GM12878 (cell line): ENCODE results near the gene C2orf92. TPM values are rescaled to one million over a fixed set of nuclear protein-coding genes. Genes with fewer than 3 reads are reported as not detected.

ENCODE experiments used
- ATAC-seq: fragments of 200-7000 bp; cut with Tn5 transposase; 3 replicates; pipeline ENCODE4 v1.9.1; 2020; ENCODE audit warnings: mild to moderate bottlenecking, moderate library complexity
- BruUV-seq: library from RNA; stranded (reverse); fragments of 400-500 nt; replicated peaks from 2 replicates; lab custom pipeline; 2021; lab: Mats Ljungman, UMichigan
- CTCF ChIA-PET: fragments of 300-600 bp; sonication (Branson Sonifier 250); formaldehyde crosslinking; extraction: SDS; loops from one replicate; lab custom pipeline; 2021; ENCODE audit warnings: inconsistent platforms; lab: Yijun Ruan, JAX
- POLR2A ChIA-PET: fragments of 350-600 bp; formaldehyde crosslinking; extraction: SDS; loops from one replicate; lab custom pipeline; 2021; ENCODE audit warnings: inconsistent platforms; lab: Charles Lee
- RAD21 ChIA-PET: fragments of 300-600 bp; sonication (Branson Sonifier 250); formaldehyde crosslinking; loops from one replicate; lab custom pipeline; 2023; ENCODE audit warnings: antibody characterized with exemption; ENCODE audit not compliant: unreplicated experiment; lab: Charles Lee
- SMC1A ChIA-PET: fragments of 300-600 bp; sonication (Branson Sonifier 250); formaldehyde crosslinking; loops from one replicate; lab custom pipeline; 2023; ENCODE audit not compliant: unreplicated experiment, uncharacterized antibody; lab: Charles Lee
- DNase-seq: peaks from one replicate; pipeline ENCODE4 v3.0.0-alpha.2; 2011; ENCODE audit warnings: low read depth, low spot score
- FAIRE-seq: peaks from 3 replicates; lab custom pipeline; 2011; peaks lifted over from hg19 to GRCh38; lab: Jason Lieb, UNC
- H2AFZ ChIP-seq: 2 replicates; pipeline ENCODE4 v1.6.0; 2011; ENCODE audit warnings: low read depth, low read length, control low read depth; ENCODE audit not compliant: control insufficient read depth
- H3K27ac ChIP-seq: 2 replicates; pipeline ENCODE4 v1.5.1; 2011; ENCODE audit warnings: control low read depth; ENCODE audit not compliant: control insufficient read depth, insufficient read depth
- H3K27me3 ChIP-seq, 2 experiments: replicated peaks in 1 of 2; 2 replicates each; pipeline versions ENCODE4 v1.6.0 to v1.6.1; 2011; ENCODE audit warnings: low read length in 1 of 2; ENCODE audit not compliant: control insufficient read depth in 2 of 2, insufficient read depth in 2 of 2
- H3K36me3 ChIP-seq, 2 experiments: 2 replicates each; pipeline ENCODE4 v1.5.1; 2011; ENCODE audit warnings: low read length in 1 of 2; ENCODE audit not compliant: control insufficient read depth in 2 of 2, insufficient read depth in 2 of 2
- H3K4me1 ChIP-seq: 2 replicates; pipeline ENCODE4 v1.6.1; 2011; ENCODE audit warnings: mild to moderate bottlenecking, low read length, moderate library complexity, mixed read lengths; ENCODE audit not compliant: control insufficient read depth, insufficient read depth
- H3K4me2 ChIP-seq: 2 replicates; pipeline ENCODE4 v1.6.0; 2011; ENCODE audit warnings: control low read depth; ENCODE audit not compliant: control insufficient read depth, insufficient read depth
- H3K4me3 ChIP-seq: fragments of 200-600 bp; sonication (generic); 2 replicates; pipeline ENCODE4 v1.5.1; 2016
- H3K79me2 ChIP-seq: 2 replicates; pipeline ENCODE4 v1.6.0; 2011; ENCODE audit warnings: low read length; ENCODE audit not compliant: control insufficient read depth, insufficient read depth
- H3K9ac ChIP-seq: 2 replicates; pipeline ENCODE4 v1.8.0; 2011; ENCODE audit warnings: low read length, control low read depth, mixed read lengths; ENCODE audit not compliant: control insufficient read depth, insufficient read depth
- H3K9me3 ChIP-seq: replicated peaks from 3 replicates; pipeline ENCODE4 v1.5.1; 2011; ENCODE audit warnings: mild to moderate bottlenecking, low read length; ENCODE audit not compliant: control insufficient read depth, insufficient read depth
- H4K20me1 ChIP-seq: 2 replicates; pipeline ENCODE4 v1.6.0; 2011; ENCODE audit not compliant: control insufficient read depth, insufficient read depth
- CBFB ChIP-seq: IDR thresholded peaks from 2 replicates; pipeline ENCODE4 v1.6.1; 2016; ENCODE audit warnings: antibody characterized with exemption, low read depth
- GABPA ChIP-seq: IDR thresholded peaks from 2 replicates; pipeline ENCODE4 v1.6.1; 2014; ENCODE audit warnings: antibody characterized with exemption, low read depth, mild to moderate bottlenecking, inconsistent platforms
- IKZF2 ChIP-seq, 2 experiments: fragments of 450-650 bp; IDR thresholded peaks; 2 replicates each; pipeline ENCODE4 v1.6.1; 2017; ENCODE audit warnings: mild to moderate bottlenecking in 2 of 2, moderate library complexity in 2 of 2
- JUND ChIP-seq: IDR thresholded peaks from 2 replicates; pipeline ENCODE4 v1.6.1; 2012; ENCODE audit warnings: low read depth, mild to moderate bottlenecking, low read length, improper control_type of control experiment, moderate library complexity
- NBN ChIP-seq: fragments of 450-650 bp; IDR thresholded peaks from 2 replicates; pipeline ENCODE4 v1.6.1; 2016
- NR2C2 ChIP-seq: IDR thresholded peaks from 2 replicates; pipeline ENCODE4 v1.6.1; 2011; ENCODE audit warnings: borderline replicate concordance, low read depth; ENCODE audit not compliant: control insufficient read depth, insufficient read length
- RBBP5 ChIP-seq: fragments of 200-600 bp; sonication (generic); conservative IDR thresholded peaks from 2 replicates; pipeline ENCODE4 v1.6.1; 2016
- RFX5 ChIP-seq: IDR thresholded peaks from 2 replicates; pipeline ENCODE4 v1.6.1; 2011; ENCODE audit warnings: low read depth, low read length, improper control_type of control experiment
- TARDBP ChIP-seq: IDR thresholded peaks from 2 replicates; pipeline ENCODE4 v1.6.1; 2016; ENCODE audit warnings: borderline replicate concordance
- TBL1XR1 ChIP-seq: IDR thresholded peaks from 2 replicates; pipeline ENCODE4 v1.6.1; 2012; ENCODE audit warnings: low read depth, low read length, improper control_type of control experiment
- WRNIP1 ChIP-seq: IDR thresholded peaks from 2 replicates; pipeline ENCODE4 v1.6.1; 2011; ENCODE audit warnings: low read depth, low read length, improper control_type of control experiment, borderline replicate concordance
- ZNF24 ChIP-seq: fragments of 450-650 bp; IDR thresholded peaks from 2 replicates; pipeline ENCODE4 v1.6.1; 2017; ENCODE audit warnings: antibody characterized with exemption, mild to moderate bottlenecking
- WGBS: methylation state at CpG from one replicate; pipeline ENCODE4 v1.1.6; 2016; ENCODE audit warnings: low lambda C conversion rate; ENCODE audit not compliant: insufficient replicate concordance, insufficient coverage; ENCODE audit errors: missing lambda C conversion rate; 5-methylcytosine and 5-hydroxymethylcytosine counted together
- in situ Hi-C: fragments of 300-500 bp; cut with MboI; formaldehyde crosslinking; loops from 9 replicates; pipeline ENCODE4 v1.14.3; 2018; ENCODE audit warnings: mixed read lengths
- intact Hi-C: fragments of 100-400 bp; cut with micrococcal nuclease; formaldehyde crosslinking; loops from one replicate; pipeline ENCODE4 v1.14.2; 2022; ENCODE audit not compliant: unreplicated experiment
- polyA plus RNA-seq, 11 experiments: library from polyadenylated mRNA; depleted of rRNA in 4 of 11; unstranded in 6 of 11; stranded (reverse) in 5 of 11; fragments of >200 nt; fragmentation: Nextera tagmentation in 4 of 11; fragmentation: Illumina TruSeq in 1 of 11; extraction: Ambion mirVana in 4 of 11; extraction: Trizol in 1 of 11; gene quantifications; 1 replicate in 1 of 11; 2 replicates in 10 of 11; pipeline versions ENCODE4 v1.2.1 to v1.2.3, GENCODE V29; 2011 to 2016; ENCODE audit warnings: inconsistent platforms in 2 of 11, missing spikeins in 2 of 11, low read depth in 1 of 11
- total RNA-seq, 4 experiments: library from RNA; depleted of rRNA in 3 of 4; stranded (reverse); fragments of >200 nt in 3 of 4; fragmentation: Illumina TruSeq in 1 of 4; extraction: Trizol in 1 of 4; gene quantifications; 2 replicates each; pipeline versions ENCODE4 v1.2.1 to v1.2.3, GENCODE V29; 2013 to 2021
- TF ChIP-seq, protein P1 (sequence below): fragments of 450-650 bp; IDR thresholded peaks from 2 replicates; pipeline ENCODE4 v1.6.1; 2017; ENCODE audit warnings: low read depth, mild to moderate bottlenecking, moderate library complexity
- TF ChIP-seq, protein P2 (sequence below): fragments of 450-650 bp; IDR thresholded peaks from 2 replicates; pipeline ENCODE4 v1.6.1; 2014; ENCODE audit warnings: mild to moderate bottlenecking
- TF ChIP-seq, protein P3 (sequence below): fragments of 450-650 bp; IDR thresholded peaks from 2 replicates; pipeline ENCODE4 v1.6.1; 2017; ENCODE audit warnings: mild to moderate bottlenecking, moderate library complexity
- TF ChIP-seq, protein P4 (sequence below): fragments of 450-650 bp; IDR thresholded peaks from 2 replicates; pipeline ENCODE4 v1.6.1; 2016; ENCODE audit warnings: mild to moderate bottlenecking

Gene C2orf92
- total and polyA plus RNA-seq, 10 of the 15 experiments (the other 5 are each of a cell fraction or from before 2014, with no cell fraction given) = 0.40 to 10.1 (median 3.7) TPM

DNA sequence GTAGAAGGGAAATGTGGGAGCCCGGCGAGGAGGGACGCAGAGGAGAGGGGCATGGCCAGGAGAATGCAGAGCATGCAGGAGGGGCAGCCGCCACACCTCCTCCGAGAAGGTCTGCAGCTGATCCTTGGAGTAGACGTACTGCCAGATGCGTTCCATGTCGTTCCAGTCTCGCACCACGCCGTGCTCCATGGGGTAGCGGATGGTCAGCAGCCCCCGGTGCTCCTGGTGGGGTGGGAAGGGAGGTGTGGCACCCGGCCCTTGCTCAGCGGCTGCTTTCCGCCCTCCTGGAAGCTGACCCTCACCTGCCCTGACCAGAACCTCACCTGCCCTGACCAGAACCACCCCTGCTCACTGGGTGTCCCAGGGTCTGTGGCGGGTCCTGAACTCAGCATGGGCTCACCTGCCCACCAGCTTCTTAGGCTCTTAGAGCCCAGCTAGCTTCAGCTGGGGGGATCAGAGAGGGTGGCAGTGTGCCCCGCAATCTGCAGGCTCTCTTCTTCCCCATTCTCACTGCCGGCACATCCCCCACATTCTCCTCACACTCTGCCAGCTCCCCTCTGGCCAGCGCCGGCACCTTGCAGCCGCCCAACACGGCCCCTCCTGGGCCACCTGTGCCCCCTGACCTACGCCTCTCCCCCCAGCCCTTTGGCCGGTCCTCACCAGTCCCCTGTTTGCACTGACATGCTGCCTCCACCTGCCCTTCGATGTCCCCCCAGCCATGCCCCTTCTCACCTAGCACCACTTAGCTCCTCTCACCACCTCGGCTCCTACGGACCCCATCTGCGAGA, 10.1 kb upstream of the C2orf92 start:
- H3K36me3 ChIP-seq = peaks cover 6 to 8% of the 10 kb centered on the region in 2 experiments; a peak in 3 of 4 replicates
- TF ChIP-seq GABPA (no peak), IKZF2 (IDR thresholded peaks at IDR 0.05) (no peak), RFX5 (no peak), CBFB (no peak), ZNF24 (no peak), NR2C2 (no peak), WRNIP1 (no peak), TBL1XR1 (no peak), NBN (no peak), TARDBP (no peak), RBBP5 (no peak), JUND (no peak)
- TF ChIP-seq, protein P1, sequence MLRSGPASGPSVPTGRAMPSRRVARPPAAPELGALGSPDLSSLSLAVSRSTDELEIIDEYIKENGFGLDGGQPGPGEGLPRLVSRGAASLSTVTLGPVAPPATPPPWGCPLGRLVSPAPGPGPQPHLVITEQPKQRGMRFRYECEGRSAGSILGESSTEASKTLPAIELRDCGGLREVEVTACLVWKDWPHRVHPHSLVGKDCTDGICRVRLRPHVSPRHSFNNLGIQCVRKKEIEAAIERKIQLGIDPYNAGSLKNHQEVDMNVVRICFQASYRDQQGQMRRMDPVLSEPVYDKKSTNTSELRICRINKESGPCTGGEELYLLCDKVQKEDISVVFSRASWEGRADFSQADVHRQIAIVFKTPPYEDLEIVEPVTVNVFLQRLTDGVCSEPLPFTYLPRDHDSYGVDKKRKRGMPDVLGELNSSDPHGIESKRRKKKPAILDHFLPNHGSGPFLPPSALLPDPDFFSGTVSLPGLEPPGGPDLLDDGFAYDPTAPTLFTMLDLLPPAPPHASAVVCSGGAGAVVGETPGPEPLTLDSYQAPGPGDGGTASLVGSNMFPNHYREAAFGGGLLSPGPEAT = no peak
- TF ChIP-seq, protein P2, sequence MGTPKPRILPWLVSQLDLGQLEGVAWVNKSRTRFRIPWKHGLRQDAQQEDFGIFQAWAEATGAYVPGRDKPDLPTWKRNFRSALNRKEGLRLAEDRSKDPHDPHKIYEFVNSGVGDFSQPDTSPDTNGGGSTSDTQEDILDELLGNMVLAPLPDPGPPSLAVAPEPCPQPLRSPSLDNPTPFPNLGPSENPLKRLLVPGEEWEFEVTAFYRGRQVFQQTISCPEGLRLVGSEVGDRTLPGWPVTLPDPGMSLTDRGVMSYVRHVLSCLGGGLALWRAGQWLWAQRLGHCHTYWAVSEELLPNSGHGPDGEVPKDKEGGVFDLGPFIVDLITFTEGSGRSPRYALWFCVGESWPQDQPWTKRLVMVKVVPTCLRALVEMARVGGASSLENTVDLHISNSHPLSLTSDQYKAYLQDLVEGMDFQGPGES = no peak
- TF ChIP-seq, protein P3, sequence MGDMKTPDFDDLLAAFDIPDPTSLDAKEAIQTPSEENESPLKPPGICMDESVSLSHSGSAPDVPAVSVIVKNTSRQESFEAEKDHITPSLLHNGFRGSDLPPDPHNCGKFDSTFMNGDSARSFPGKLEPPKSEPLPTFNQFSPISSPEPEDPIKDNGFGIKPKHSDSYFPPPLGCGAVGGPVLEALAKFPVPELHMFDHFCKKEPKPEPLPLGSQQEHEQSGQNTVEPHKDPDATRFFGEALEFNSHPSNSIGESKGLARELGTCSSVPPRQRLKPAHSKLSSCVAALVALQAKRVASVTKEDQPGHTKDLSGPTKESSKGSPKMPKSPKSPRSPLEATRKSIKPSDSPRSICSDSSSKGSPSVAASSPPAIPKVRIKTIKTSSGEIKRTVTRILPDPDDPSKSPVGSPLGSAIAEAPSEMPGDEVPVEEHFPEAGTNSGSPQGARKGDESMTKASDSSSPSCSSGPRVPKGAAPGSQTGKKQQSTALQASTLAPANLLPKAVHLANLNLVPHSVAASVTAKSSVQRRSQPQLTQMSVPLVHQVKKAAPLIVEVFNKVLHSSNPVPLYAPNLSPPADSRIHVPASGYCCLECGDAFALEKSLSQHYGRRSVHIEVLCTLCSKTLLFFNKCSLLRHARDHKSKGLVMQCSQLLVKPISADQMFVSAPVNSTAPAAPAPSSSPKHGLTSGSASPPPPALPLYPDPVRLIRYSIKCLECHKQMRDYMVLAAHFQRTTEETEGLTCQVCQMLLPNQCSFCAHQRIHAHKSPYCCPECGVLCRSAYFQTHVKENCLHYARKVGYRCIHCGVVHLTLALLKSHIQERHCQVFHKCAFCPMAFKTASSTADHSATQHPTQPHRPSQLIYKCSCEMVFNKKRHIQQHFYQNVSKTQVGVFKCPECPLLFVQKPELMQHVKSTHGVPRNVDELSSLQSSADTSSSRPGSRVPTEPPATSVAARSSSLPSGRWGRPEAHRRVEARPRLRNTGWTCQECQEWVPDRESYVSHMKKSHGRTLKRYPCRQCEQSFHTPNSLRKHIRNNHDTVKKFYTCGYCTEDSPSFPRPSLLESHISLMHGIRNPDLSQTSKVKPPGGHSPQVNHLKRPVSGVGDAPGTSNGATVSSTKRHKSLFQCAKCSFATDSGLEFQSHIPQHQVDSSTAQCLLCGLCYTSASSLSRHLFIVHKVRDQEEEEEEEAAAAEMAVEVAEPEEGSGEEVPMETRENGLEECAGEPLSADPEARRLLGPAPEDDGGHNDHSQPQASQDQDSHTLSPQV = no peak
- TF ChIP-seq, protein P4, sequence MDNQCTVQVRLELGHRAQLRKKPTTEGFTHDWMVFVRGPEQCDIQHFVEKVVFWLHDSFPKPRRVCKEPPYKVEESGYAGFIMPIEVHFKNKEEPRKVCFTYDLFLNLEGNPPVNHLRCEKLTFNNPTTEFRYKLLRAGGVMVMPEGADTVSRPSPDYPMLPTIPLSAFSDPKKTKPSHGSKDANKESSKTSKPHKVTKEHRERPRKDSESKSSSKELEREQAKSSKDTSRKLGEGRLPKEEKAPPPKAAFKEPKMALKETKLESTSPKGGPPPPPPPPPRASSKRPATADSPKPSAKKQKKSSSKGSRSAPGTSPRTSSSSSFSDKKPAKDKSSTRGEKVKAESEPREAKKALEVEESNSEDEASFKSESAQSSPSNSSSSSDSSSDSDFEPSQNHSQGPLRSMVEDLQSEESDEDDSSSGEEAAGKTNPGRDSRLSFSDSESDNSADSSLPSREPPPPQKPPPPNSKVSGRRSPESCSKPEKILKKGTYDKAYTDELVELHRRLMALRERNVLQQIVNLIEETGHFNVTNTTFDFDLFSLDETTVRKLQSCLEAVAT = no peak

More for the DNA sequence above, 10.1 kb upstream of the C2orf92 start:
- Histone ChIP-seq H3K27me3 (no peaks in the 10 kb centered on the region), H3K27ac (no peak overlapping the region), H3K4me2 (no peak overlapping the region), H3K4me3 (no peak overlapping the region), H4K20me1 (peaks cover 2% of the 10 kb centered on the region; the same call in 1 of the 2 replicates), H3K79me2 (peaks cover 32% of the 10 kb centered on the region), H2AFZ (no peak overlapping the region), H3K4me1 (no peaks in the 10 kb centered on the region; the same call in 1 of the 2 replicates), H3K9me3 (no peaks in the 10 kb centered on the region), H3K9ac (no peak overlapping the region)
- POLR2A ChIA-PET = interaction anchor here (7.5 kb wide), 1 partner anchor 12 kb away, joined by 132 read pairs; the partner anchor contains the start of gene COX5B
- intact Hi-C loops = no loop called here
- no TSS peak for BruUV-seq
- ATAC-seq (no peak), DNase-seq (no peak), FAIRE-seq (no peak)
- CTCF ChIA-PET = interaction anchor here (0.6 kb wide), 1 partner anchor 726 kb away, joined by 3 read pairs; no protein-coding TSS in a partner anchor
- WGBS = 93% methylated on average over 27 of the region's 29 CpGs
- in situ Hi-C loops = loop anchor here (10.0 kb wide), 1 partner anchor 1595 kb away; no protein-coding TSS in a partner anchor
- SMC1A ChIA-PET = no interaction called here
- RAD21 ChIA-PET = interaction anchor here (0.6 to 0.9 kb wide), 2 partner anchors 37 to 39 kb away, joined by 3 read pairs; no protein-coding TSS in a partner anchor
